Peyer's patch (tissue), 4 donors: ENCODE measurements around the gene AOAH. TPM values are rescaled to one million over a fixed set of nuclear protein-coding genes. Genes with fewer than 3 reads are reported as not detected.

Experiments used
- DNase-seq, 3 donors: peaks; one replicate each; pipeline ENCODE4 v3.0.0-alpha.2; 2017 to 2019
- H3K27ac ChIP-seq, 4 donors: fragments of 200-600 bp; sonication (generic); one replicate each; pipeline ENCODE4 v1.5.1; 2016 to 2019
- H3K27me3 ChIP-seq, 2 donors: fragments of 200-600 bp; sonication (generic); one replicate each; pipeline ENCODE4 v1.5.1; 2019
- H3K36me3 ChIP-seq, 3 donors: fragments of 200-600 bp; sonication (generic); one replicate each; pipeline ENCODE4 v1.5.1; 2016 to 2019
- H3K4me1 ChIP-seq, 4 donors: fragments of 200-600 bp; sonication (generic); one replicate each; pipeline ENCODE4 v1.5.1; 2016 to 2019
- H3K4me3 ChIP-seq, 4 donors: fragments of 200-600 bp; sonication (generic); 1 replicate in 3 of 4; 2 replicates in 1 of 4; pipeline ENCODE4 v1.5.1; 2016 to 2019; ENCODE audit warnings: mild to moderate bottlenecking in 1 of 4
- H3K9me3 ChIP-seq, 4 donors: fragments of 200-600 bp; sonication (generic); one replicate each; pipeline ENCODE4 v1.5.1; 2016 to 2019; ENCODE audit warnings: mild to moderate bottlenecking in 1 of 4
- POLR2A ChIP-seq, 2 donors: fragments of 450-650 bp; IDR thresholded peaks; one replicate each; pipeline ENCODE4 v1.5.1; 2017; ENCODE audit warnings: antibody characterized with exemption in 2 of 2, mild to moderate bottlenecking in 2 of 2, moderate library complexity in 2 of 2
- total RNA-seq, 4 donors: library from RNA; depleted of rRNA; stranded (reverse); fragments of >200 nt; gene quantifications; one replicate each; pipeline ENCODE4 v1.1.0, GENCODE V29; 2016
- TF ChIP-seq, protein P1 (sequence below), 6 experiments: fragments of 450-650 bp in 4 of 6; fragments of 200-600 bp in 2 of 6; sonication (generic) in 1 of 6; IDR thresholded peaks; one replicate each; pipeline ENCODE4 v1.5.1; 2017 to 2019; ENCODE audit warnings: antibody characterized with exemption in 6 of 6, mild to moderate bottlenecking in 3 of 6, moderate library complexity in 1 of 6

Gene AOAH
- total RNA-seq, 4 donors from 2014 or later: 33.3 to 60.2 (median 43.6) TPM

DNA sequence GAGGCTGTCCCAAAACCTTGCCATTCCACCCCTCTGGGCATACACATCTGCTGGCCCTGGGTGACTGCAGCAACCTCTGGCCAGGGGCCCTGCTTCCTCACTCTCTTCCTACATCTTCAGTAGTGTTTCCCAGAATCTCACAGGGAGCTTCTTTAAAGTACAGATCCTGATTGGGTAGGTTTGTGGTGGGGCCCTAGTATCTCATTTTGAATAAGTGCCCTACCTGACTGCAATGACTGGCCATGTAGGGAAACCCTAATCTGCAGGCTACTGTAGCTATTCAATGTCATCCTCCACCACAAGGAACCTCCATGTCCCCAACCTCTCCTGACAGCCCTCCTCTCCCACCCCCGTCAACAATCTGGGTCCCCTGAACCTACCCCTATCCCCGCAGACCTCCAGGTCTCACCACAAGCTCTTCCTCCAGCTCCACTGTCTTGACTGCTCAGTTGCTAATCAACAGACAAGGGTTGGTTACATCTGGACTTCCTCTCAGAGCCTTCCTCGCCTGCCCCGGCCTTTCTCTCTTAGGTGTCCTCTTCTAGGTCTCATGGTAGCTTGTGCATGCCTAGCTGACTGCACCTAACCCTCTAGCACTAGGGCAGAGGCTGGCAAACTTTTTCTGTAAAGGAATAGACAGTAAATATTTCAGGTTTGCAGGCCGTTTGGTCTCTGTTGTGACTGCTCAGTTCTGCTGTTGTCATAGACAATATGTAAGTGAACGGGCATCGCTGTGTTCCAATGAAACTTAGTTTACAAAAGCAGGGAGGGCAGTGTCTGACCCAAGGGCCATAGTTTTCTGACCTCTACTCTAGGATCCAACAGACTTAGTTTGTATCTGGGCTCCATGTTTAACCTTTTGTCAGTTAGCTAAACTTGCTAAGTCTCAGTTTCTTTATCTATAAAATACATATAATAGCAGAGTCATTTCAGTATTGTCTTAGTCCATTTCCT is 121.1 kb downstream of the AOAH start:
- H3K27me3 ChIP-seq: no peaks in the 10 kb centered on the region
- H3K36me3 ChIP-seq: no peaks in the 10 kb centered on the region
- no peaks in the 10 kb centered on the region for H3K9me3 ChIP-seq
- H3K27ac ChIP-seq: no peak overlapping the region
- no peak for TF ChIP-seq POLR2A (IDR thresholded peaks at IDR 0.05)
- TF ChIP-seq, protein P1, sequence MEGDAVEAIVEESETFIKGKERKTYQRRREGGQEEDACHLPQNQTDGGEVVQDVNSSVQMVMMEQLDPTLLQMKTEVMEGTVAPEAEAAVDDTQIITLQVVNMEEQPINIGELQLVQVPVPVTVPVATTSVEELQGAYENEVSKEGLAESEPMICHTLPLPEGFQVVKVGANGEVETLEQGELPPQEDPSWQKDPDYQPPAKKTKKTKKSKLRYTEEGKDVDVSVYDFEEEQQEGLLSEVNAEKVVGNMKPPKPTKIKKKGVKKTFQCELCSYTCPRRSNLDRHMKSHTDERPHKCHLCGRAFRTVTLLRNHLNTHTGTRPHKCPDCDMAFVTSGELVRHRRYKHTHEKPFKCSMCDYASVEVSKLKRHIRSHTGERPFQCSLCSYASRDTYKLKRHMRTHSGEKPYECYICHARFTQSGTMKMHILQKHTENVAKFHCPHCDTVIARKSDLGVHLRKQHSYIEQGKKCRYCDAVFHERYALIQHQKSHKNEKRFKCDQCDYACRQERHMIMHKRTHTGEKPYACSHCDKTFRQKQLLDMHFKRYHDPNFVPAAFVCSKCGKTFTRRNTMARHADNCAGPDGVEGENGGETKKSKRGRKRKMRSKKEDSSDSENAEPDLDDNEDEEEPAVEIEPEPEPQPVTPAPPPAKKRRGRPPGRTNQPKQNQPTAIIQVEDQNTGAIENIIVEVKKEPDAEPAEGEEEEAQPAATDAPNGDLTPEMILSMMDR (IDR thresholded peaks at IDR 0.05): no peak
- no peaks in the 10 kb centered on the region for H3K4me1 ChIP-seq
- DNase-seq: no peak
- H3K4me3 ChIP-seq: no peak overlapping the region

DNA sequence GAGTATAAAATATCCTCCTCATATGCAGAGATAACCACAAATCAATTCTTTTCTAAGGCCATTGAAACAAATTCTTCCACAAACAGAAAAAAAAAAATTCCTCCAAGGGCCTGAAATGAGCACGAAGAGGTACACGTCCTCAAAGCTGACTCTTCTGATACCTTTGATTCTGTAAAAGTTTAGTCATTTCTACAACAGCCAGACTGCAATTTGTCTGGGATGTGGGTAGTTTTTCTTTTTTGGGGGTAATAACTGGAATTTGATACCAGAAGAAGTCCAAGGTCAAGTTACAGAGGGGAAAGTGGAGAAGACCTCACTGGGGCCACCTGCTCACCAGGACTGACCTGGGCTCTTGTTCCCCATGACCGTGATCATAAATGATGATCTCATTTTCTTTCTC is 121.8 kb downstream of the AOAH start:
- no peak overlapping the region for H3K4me3 ChIP-seq
- no peak for TF ChIP-seq POLR2A (IDR thresholded peaks at IDR 0.05)
- TF ChIP-seq, protein P1 (IDR thresholded peaks at IDR 0.05): no peak
- no peaks in the 10 kb centered on the region for H3K4me1 ChIP-seq
- H3K27ac ChIP-seq: no peak overlapping the region
- no peak for DNase-seq
- H3K9me3 ChIP-seq: no peaks in the 10 kb centered on the region
- no peaks in the 10 kb centered on the region for H3K36me3 ChIP-seq
- no peaks in the 10 kb centered on the region for H3K27me3 ChIP-seq

DNA sequence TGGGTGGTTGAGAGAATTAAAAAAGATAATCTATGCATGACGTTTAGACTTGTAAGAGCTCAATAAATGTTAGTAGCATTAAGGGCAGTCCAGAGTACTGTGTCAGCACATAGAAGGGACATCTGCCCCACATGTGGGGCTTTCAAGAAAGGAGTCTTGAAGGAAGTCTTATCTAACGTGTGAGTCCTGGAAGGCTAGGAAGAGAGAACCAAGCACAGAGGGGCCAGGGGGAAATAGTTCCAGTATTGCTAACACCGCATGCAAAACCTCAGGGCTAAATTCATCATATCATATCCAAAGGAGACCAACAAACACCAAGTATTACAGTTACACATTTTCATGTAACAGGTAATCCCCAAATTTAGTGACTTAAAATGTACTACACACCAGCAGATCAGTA is 122.7 kb downstream of the AOAH start:
- Histone ChIP-seq H3K27me3 (no peaks in the 10 kb centered on the region), H3K27ac (no peak overlapping the region), H3K9me3 (no peaks in the 10 kb centered on the region), H3K36me3 (no peaks in the 10 kb centered on the region), H3K4me1 (no peaks in the 10 kb centered on the region), H3K4me3 (no peak overlapping the region)
- TF ChIP-seq, protein P1 (IDR thresholded peaks at IDR 0.05): no peak
- no peak for DNase-seq

DNA sequence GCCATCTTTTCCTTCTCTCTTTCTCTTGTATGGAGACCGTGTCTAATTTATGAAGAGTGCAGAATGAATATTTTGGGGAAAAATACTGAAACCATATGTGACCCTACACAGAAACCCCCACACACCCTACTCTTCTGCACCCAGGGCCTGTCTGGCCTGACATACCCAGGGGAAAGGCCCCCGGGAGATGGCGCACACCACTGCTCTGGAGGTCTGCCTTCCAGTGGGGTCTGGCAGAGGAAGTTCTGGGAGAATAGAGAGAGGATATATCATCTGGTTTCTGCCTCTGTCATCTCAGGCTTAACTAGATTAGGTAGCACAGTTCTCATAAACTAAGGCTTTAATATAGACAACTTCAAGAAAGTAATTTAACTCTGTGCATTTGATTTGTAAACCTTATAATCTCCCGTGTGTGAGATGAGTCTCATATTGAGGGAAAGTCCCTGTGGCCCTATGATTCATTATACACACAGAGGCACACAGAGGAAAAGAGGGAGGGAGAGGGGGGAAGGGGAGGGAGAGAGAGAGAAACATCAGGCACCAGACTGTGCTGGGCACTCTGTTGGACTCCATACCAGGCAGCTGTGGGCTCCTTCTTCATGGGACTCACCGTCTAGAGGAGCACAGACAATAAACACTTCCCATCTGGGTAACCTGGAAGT is 123.3 kb downstream of the AOAH start:
- no peaks in the 10 kb centered on the region for H3K9me3 ChIP-seq
- H3K4me1 ChIP-seq: no peaks in the 10 kb centered on the region
- H3K27me3 ChIP-seq: no peaks in the 10 kb centered on the region
- no peak overlapping the region for H3K4me3 ChIP-seq
- no peak for DNase-seq
- H3K36me3 ChIP-seq: no peaks in the 10 kb centered on the region
- TF ChIP-seq, protein P1 (IDR thresholded peaks at IDR 0.05): no peak
- no peak for TF ChIP-seq POLR2A (IDR thresholded peaks at IDR 0.05)
- H3K27ac ChIP-seq: no peak overlapping the region

DNA sequence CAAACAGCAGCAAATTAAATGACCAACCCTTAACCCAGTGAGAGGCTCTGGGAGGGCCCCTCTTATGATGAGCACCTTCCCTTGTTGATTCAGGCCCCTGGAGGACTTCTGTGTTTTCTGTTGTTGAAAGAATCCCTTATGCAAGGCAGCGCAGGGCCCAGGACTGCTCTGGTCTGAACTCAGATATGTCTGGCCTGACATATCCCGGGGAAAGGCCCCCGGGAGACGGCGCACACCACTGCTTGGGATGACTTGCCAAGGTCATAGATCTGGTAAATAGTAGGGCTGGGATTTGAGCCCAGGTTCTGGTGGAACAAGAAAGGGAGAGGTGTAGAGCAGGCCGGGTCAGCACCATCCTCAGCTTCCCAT is 124.0 kb downstream of the AOAH start:
- TF ChIP-seq POLR2A (IDR thresholded peaks at IDR 0.05): no peak
- TF ChIP-seq, protein P1 (IDR thresholded peaks at IDR 0.05): no peak
- H3K36me3 ChIP-seq: no peaks in the 10 kb centered on the region
- H3K27me3 ChIP-seq: no peaks in the 10 kb centered on the region
- DNase-seq: no peak
- H3K4me1 ChIP-seq: no peaks in the 10 kb centered on the region
- no peak overlapping the region for H3K4me3 ChIP-seq
- no peaks in the 10 kb centered on the region for H3K9me3 ChIP-seq
- no peak overlapping the region for H3K27ac ChIP-seq
